ENCODE data around the gene CRIP2. TPM values are rescaled to one million over a fixed set of nuclear protein-coding genes. Genes with fewer than 3 reads are reported as not detected.

Gene CRIP2
- polyA plus RNA-seq, 12 donors: 132 to 277 (median 183) TPM; not detected in 1

GRCh38 chr14:105473677-105474482, 741 bp upstream of the CRIP2 start:
- DNase-seq: peak; percentile 78

DNA sequence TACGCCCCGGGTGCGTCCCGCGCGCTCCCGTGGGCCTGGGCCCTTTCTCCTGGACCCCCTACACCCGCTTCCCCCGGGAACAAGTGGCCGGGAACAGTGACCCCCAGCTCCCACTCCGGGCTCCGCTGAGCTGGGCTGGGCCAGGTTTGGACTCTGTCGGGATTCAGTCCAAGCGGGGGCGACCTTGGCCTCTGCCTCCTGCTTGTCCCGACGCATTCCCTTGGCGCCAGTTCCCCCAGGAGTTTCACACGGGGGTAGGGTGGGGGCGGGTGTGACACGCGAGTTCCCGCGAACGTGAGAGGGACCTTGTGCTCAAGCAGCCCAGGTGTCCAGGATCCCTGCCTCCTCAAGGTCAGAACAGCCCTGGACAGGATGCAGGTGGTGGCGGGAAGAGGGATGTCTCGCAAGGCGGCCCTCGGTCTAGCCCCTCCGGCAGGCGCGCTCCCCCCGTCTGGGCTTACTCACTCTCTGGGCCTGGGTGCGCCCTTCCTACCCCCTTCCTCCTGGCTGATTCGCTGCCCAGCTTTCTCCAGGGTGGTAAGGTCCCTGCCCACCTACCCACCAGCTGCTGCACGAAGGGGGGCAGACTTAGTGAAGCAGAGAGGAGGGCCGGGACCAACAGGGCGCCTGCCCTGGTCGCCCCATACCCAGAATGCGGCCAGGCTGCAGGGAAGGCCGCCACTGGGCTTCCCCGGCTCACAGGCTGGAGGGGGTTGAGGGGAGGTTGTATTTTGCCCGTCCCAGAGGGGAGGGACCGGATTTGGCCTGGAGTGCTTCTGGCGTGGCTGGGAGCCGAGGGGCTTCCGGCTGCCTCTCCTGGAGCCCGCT, 862 bp downstream of the CRIP2 start:
- DNase-seq: no peak

GRCh38 chr14:105476097-105476830, 1.6 kb downstream of the CRIP2 start:
- DNase-seq: no peak

- DNase-seq: no peak
These were observed 2.4 kb downstream of the CRIP2 start for GRCh38 chr14:105476831-105477659.

DNA sequence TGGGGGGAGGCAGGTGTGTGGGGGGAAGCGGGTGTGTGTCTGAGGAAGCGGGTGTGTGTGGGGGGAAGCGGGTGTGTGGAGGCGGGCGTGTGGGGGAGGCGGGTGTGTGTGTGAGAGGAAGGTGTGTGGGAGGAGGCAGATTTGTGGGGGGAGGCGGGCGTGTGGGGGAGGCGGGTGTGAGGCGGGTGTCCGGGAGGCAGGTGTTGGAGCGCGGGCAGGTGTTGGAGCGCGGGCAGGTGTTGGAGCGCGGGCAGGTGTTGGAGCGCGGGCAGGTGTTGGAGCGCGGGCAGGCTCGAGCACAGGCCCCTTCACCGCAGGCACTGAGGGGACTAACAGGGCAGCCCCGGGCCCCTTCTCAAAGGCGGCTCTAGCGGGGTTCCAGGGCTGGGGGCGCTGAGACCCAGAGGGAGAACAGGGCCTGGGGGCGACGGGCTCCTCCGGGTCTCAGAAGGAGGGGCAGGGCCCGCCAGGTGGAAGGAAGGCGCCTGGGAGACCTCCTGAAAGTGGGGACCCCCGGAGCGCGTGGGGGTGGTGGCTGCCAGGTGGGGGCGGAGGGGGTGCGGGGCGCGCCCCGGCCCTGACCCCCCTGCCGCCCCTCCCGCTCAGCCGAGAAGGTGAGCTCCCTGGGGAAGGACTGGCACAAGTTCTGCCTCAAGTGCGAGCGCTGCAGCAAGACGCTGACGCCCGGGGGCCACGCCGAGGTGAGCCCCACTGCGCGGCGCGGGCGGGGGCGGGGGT, 3.2 kb downstream of the CRIP2 start:
- DNase-seq: no peak

- no peak for DNase-seq
These were observed 4.0 kb downstream of the CRIP2 start for GRCh38 chr14:105478398-105479251.

DNA sequence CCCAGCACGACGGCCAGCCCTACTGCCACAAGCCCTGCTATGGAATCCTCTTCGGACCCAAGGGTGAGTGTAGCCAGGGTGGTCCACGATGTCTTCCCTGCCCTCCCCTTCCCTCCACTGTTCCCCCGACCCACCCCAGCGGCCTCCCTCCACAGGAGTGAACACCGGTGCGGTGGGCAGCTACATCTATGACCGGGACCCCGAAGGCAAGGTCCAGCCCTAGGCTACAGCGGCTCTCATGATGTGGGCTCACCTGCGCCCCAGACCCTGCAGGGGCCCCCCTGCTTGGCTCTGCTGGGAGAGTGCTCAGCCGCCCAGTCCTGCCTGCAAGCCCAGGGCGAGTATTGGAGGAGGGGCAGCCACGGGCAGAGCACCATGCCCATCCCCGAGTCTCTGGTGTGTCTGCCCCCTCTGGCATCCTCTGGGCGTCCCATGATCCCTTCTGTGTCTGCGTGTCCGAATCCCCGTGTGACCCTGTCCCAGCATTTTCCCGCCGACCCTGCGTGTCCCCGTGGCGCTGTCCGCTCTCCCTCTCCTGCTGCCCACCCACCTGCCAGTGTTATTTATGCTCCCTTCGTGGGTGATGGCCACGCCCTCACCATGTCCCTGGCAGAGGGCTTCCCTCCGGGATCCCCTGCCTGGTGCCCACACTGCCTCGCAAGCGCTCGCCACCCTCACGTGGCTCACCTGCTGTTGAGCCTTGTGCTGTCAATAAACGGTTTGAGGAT, 5.0 kb downstream of the CRIP2 start:
- DNase-seq: no peak

- no peak for DNase-seq
These were observed 5.7 kb downstream of the CRIP2 start for GRCh38 chr14:105480199-105480746.

- DNase-seq: peak; percentile 94
These were observed 6.5 kb downstream of the CRIP2 start for GRCh38 chr14:105480807-105481801.

- DNase-seq: peak; percentile 96
These were observed 7.4 kb downstream of the CRIP2 start for GRCh38 chr14:105481886-105482457.

- no peak for DNase-seq
These were observed 8.0 kb downstream of the CRIP2 start for GRCh38 chr14:105482486-105483110.

DNA sequence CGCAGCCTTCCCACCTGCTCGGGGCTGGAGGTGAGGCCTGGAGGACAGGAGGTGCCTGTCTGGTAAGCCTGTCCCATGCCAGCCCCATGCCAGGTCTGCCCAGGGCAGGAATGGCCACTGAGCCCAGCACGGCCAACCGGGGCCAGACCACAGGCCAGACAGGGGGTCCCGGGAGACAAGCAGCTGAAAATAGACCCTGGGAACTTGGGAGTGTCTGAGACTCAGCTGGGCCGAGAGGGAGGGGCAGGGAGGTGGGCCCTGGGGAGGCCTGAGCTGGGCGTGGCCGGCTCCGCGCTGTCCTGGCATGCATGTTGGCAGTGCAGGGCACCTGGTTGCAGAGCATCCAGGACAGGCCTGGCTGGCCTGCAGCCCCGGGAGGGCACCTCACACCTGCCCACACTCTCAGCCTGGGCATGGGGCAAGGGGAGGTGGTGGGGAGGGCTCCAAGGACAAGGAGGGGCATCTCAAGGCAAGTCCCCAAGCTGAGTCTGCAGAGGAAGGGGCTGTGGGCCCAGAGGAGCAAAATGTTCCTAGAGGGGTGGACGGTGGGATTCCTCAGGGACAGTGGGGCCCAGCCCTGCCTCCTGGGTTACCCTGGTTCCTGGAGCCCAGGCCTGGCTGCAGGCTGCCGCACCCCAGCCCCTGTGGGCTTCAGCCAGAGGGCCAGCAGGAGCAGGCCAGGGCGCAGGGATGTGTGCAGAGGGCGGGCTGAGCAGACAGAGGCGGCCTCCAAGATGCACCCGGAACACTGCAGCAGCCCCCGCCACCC, 8.9 kb downstream of the CRIP2 start:
- no peak for DNase-seq

DNA sequence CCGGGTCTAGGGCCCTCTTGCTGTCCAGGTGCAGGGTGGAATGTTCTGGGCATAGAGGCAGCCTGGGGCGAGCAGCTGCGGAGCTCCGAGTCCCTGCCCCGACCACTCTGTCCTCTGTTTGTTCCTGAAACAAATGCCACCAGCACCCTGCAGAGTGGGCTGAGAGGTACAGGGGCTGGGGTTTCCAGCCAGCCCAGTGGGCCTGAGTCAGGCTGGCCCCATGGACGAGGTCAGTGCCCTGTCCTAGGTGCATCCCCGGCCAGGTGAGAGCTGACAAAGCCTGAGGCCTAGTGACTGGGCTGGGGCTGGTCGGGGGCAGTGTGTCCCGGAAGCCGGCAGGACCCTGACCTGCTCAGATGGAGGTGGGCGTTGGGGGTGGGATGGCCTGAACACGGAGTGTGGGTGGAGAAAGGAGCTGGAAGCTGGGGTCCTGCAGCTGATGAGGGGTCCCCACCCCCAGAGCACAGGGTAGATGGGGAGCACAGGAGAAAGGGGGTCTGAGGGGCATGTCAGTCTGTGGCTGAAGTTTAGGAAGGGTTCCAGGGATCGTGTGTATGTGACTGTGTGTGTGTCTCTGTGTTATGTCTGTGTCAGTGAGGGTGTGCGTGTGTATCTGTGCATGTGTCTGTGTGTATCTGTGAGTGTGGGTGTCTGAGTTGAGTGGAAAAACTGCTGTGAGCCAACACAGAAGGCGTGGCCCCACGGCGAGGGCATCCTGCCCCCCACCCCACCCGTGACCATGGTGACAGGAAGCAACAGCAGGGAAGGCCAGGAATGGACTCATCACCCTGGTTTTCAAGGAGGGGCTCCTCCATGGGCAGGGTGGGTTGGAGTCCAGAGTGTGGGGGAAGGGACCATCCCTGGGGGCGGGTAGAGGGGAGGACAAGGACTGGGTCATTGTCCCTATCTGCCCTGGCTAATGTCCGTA, 9.7 kb downstream of the CRIP2 start:
- DNase-seq: no peak

DNA sequence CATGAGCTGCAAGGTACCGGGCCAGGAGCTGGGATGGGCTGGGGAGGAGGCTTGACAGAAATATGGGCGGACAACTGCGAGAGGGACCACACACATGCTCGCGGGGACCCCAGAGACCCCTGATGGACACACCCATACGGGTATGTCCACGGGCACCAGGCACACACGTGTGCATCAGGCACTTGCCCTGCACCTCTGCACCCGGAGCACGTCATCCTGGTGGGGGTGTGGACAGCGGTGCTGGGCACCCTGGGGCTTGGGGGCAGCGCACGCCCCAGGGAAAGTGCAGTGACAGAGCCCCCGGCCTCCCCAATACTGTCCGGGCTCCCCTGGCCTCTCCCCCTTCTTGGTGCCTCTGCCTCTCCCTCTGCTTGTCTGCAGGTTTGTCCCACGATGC, 10.4 kb downstream of the CRIP2 start:
- DNase-seq: no peak
